ENCODE results near the gene ATRNL1.
A peak's percentile ranks its signal among the peaks of the same experiment; 100 is the strongest.

ATRNL1 gene

GRCh38 chr10:115125505-115125904 is 32.3 kb downstream of the ATRNL1 start:
- H3K4me3 ChIP-seq (ENCODE audit: low read depth, low read length), result no peak overlapping the region
- CTCF ChIA-PET, result interaction anchor here (1.3 to 3.1 kb wide), 4 partner anchors 245 to 822 kb away, joined by 5 to 14 read pairs (median 10); no protein-coding TSS in a partner anchor
- POLR2A ChIA-PET, result no interaction called here
- DNase-seq (ENCODE audit: low read depth, low spot score), result no peak
- TF ChIP-seq CTCF (IDR thresholded peaks at IDR 0.05; ENCODE audit: insufficient read depth, low read length, missing control alignments), result no peak

- H3K4me3 ChIP-seq (ENCODE audit: low read depth, low read length), result no peak overlapping the region
- no peak for TF ChIP-seq CTCF (IDR thresholded peaks at IDR 0.05; ENCODE audit: insufficient read depth, low read length, missing control alignments)
- ChIA-PET CTCF (interaction anchor here (0.8 to 4.9 kb wide), 17 partner anchors 9 to 1331 kb away, joined by 3 to 107 read pairs (median 4); partner anchors contain the start of gene FHIP2A), POLR2A (no interaction called here)
- DNase-seq (ENCODE audit: low read depth, low spot score), result no peak
Observed at GRCh38 chr10:115129752-115130151, 36.6 kb downstream of the ATRNL1 start.

- TF ChIP-seq CTCF (IDR thresholded peaks at IDR 0.05; ENCODE audit: insufficient read depth, low read length, missing control alignments), result no peak
- DNase-seq (ENCODE audit: low read depth, low spot score), result no peak
- ChIA-PET POLR2A (no interaction called here), CTCF (interaction anchor here (0.9 kb wide), 2 partner anchors 260 to 833 kb away, joined by 3 read pairs; no protein-coding TSS in a partner anchor)
- no peak overlapping the region for H3K4me3 ChIP-seq (ENCODE audit: low read depth, low read length)
Observed at GRCh38 chr10:115136616-115137015, 43.5 kb downstream of the ATRNL1 start.

GRCh38 chr10:115141254-115141653 is 48.1 kb downstream of the ATRNL1 start:
- no peak for DNase-seq (ENCODE audit: low read depth, low spot score)
- ChIA-PET POLR2A (no interaction called here), CTCF (interaction anchor here (0.9 to 3.0 kb wide), 3 partner anchors 11 to 277 kb away, joined by 3 to 8 read pairs (median 4); no protein-coding TSS in a partner anchor)
- TF ChIP-seq CTCF (IDR thresholded peaks at IDR 0.05; ENCODE audit: insufficient read depth, low read length, missing control alignments), result peak; percentile 12
- no peak overlapping the region for H3K4me3 ChIP-seq (ENCODE audit: low read depth, low read length)

GRCh38 chr10:115157357-115157756 is 64.2 kb downstream of the ATRNL1 start:
- ChIA-PET POLR2A (no interaction called here), CTCF (interaction anchor here (1.1 kb wide), 1 partner anchor 14 kb away, joined by 4 read pairs; no protein-coding TSS in a partner anchor)
- H3K4me3 ChIP-seq (ENCODE audit: low read depth, low read length), result no peak overlapping the region
- TF ChIP-seq CTCF (IDR thresholded peaks at IDR 0.05; ENCODE audit: insufficient read depth, low read length, missing control alignments), result no peak
- no peak for DNase-seq (ENCODE audit: low read depth, low spot score)

- H3K4me3 ChIP-seq (ENCODE audit: low read depth, low read length), result no peak overlapping the region
- POLR2A ChIA-PET, result no interaction called here
- TF ChIP-seq CTCF (IDR thresholded peaks at IDR 0.05; ENCODE audit: insufficient read depth, low read length, missing control alignments), result no peak
- CTCF ChIA-PET, result no interaction called here
- DNase-seq (ENCODE audit: low read depth, low spot score), result no peak
Observed at GRCh38 chr10:115163129-115163528, 70.0 kb downstream of the ATRNL1 start.
